ENCODE results near the gene VAT1L.
"Not testable (repeated sequence)": the region's sequence is repeated elsewhere in the genome, so short reads cannot be mapped to it uniquely, and the experiment has no call there.

VAT1L gene

DNA sequence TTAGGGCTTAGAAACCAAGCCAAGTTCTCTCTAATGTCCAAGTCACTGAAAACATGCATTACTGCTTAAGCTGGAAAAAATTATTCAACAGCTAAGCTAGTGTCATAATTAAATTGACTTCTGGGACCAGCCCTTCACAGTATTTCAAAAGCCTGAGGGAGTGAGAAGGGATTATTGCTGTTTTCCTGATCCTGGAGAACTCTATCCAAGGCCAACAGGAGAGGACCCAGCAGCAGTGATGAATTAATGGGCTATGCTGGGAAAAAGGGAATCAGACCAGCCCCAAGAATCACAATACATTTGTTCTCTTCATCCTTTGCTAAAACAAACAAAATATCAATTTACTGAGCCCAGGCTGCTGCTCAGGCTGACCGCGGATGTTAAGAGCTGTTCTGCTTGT, 199.4 kb downstream of the VAT1L start:
- H3K4me3 Mint-ChIP-seq: no peak overlapping the region
- H3K4me1 Mint-ChIP-seq: peaks cover 22% of the 10 kb centered on the region
- no peaks in the 10 kb centered on the region for H3K36me3 Mint-ChIP-seq (ENCODE audit: low read depth)
- TF ChIP-seq, protein P1, sequence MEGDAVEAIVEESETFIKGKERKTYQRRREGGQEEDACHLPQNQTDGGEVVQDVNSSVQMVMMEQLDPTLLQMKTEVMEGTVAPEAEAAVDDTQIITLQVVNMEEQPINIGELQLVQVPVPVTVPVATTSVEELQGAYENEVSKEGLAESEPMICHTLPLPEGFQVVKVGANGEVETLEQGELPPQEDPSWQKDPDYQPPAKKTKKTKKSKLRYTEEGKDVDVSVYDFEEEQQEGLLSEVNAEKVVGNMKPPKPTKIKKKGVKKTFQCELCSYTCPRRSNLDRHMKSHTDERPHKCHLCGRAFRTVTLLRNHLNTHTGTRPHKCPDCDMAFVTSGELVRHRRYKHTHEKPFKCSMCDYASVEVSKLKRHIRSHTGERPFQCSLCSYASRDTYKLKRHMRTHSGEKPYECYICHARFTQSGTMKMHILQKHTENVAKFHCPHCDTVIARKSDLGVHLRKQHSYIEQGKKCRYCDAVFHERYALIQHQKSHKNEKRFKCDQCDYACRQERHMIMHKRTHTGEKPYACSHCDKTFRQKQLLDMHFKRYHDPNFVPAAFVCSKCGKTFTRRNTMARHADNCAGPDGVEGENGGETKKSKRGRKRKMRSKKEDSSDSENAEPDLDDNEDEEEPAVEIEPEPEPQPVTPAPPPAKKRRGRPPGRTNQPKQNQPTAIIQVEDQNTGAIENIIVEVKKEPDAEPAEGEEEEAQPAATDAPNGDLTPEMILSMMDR (IDR thresholded peaks at IDR 0.05): no peak
- DNase-seq: no peak
- no peak overlapping the region for H3K27ac Mint-ChIP-seq
- H3K27me3 Mint-ChIP-seq (ENCODE audit: low read depth, poor library complexity): peaks cover 13% of the 10 kb centered on the region
- H3K9me3 Mint-ChIP-seq: peaks cover 15% of the 10 kb centered on the region

DNA sequence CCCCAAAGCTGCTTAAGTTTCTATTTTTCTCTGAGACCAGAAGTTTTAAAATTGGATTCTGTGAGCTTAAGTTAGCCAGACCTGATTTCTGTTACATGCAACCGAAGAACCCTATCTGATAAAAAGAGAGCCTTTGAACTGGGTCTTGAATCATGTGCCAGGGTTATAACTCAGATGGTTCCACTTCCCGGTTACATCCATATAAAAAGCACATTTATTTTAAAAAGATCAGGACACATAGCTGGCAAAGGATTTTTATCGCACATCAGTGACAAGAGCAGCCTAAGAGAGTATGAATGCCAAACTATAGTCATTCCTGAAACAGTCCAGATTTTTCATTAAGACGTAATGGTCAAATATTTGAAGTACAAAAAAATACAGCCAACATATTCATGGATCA, 201.5 kb downstream of the VAT1L start:
- Mint-ChIP-seq H3K9me3 (peaks cover 15% of the 10 kb centered on the region), H3K27me3 (ENCODE audit: low read depth, poor library complexity) (peaks cover 13% of the 10 kb centered on the region), H3K36me3 (ENCODE audit: low read depth) (no peaks in the 10 kb centered on the region), H3K4me1 (peaks cover 32% of the 10 kb centered on the region), H3K4me3 (no peak overlapping the region), H3K27ac (no peak overlapping the region)
- no peak for DNase-seq
- TF ChIP-seq, protein P1 (IDR thresholded peaks at IDR 0.05): no peak

DNA sequence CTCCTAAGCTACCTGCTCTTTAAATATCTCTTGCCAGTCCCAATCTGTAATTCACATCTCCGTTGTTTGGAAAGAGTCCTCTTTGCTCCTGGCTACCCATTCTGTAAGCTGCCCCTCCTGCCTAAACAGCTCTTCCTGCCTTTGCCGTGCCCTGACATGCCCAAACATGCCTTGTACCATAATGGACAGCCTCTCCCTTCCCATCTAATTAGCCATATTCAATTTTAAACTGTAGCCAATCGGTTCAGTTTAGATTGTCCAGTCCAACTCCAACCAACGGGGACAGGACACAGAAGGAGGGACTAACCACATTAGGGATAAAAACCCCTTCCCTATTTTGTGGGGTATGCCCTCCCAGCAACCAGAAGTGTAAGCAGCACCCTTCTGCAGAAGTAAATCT, 203.3 kb downstream of the VAT1L start:
- H3K27ac Mint-ChIP-seq: peak overlapping the region; percentile 16
- no peaks in the 10 kb centered on the region for H3K36me3 Mint-ChIP-seq (ENCODE audit: low read depth)
- H3K27me3 Mint-ChIP-seq (ENCODE audit: low read depth, poor library complexity): peaks cover 13% of the 10 kb centered on the region
- H3K4me3 Mint-ChIP-seq: no peak overlapping the region
- DNase-seq: no peak
- peaks cover 28% of the 10 kb centered on the region for H3K9me3 Mint-ChIP-seq
- TF ChIP-seq, protein P1 (IDR thresholded peaks at IDR 0.05): no peak
- H3K4me1 Mint-ChIP-seq: peaks cover 32% of the 10 kb centered on the region

DNA sequence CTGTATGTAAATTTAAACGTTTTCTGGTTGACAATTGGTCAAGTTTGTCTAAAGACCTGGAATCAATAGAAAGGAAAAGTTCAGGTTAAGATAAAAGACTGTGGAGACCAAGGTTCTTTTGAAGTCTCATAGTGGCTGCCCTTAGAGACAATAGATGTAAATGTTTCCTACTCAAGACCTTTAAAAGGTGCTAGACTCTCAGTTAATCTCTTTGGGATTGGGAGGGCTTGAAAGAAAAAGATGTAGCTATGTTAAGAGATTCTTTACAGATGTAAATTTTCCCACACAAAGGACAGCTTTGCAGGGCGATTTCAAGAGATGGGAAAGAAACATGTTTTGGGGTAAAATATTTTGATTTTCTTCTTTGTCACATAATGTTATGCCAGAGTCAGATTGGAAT, 204.0 kb downstream of the VAT1L start:
- Mint-ChIP-seq H3K4me1 (peaks cover 32% of the 10 kb centered on the region), H3K9me3 (peaks cover 32% of the 10 kb centered on the region), H3K27me3 (ENCODE audit: low read depth, poor library complexity) (peaks cover 11% of the 10 kb centered on the region)
- not testable (repeated sequence) for H3K4me3 Mint-ChIP-seq; H3K36me3 Mint-ChIP-seq (ENCODE audit: low read depth); H3K27ac Mint-ChIP-seq; DNase-seq

DNA sequence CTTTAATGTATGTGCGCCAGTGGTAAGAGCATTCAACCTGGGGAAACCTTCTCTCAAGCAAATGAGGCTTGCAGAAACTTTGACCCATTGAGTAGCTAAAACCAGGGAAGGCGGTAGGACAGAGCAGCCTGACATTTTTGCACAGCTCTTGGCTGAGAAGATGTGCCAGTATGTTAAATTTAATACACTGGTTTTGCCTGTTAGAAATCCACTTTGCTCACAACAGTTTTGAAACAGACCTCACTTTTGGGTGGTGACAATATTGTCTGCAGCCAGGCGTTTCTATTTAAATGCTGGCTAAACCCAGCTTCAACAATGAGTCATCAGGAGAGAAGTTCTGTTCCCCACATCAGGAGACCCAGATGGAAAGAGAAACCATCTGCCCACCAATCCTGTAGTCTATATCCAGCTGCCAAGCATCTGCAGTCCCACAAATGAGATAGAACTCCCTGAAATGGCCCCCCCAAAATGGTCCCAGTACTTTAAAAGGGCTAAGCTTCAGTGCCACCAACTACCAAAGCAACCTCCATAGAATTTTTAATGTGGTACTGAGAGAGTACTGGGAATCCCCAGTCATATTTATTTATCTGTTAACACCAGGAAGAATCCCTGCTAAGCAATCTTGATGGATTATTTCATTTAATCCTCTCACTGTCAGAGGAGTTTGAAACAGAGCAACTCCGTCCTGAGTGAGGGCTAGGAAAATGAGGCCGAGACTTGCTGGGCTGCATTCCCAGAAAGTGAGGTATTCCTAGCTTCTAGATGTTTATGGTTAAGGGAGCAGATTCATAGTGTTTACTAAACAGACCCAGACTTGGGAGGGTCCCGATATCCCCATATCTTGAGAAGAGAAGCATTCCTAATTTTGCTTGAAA, 205.0 kb downstream of the VAT1L start:
- Mint-ChIP-seq H3K4me1 (peaks cover 24% of the 10 kb centered on the region), H3K9me3 (peaks cover 32% of the 10 kb centered on the region), H3K4me3 (no peak overlapping the region), H3K36me3 (ENCODE audit: low read depth) (no peaks in the 10 kb centered on the region), H3K27me3 (ENCODE audit: low read depth, poor library complexity) (peaks cover 5% of the 10 kb centered on the region), H3K27ac (peak overlapping the region; percentile 58)
- no peak for DNase-seq
- TF ChIP-seq, protein P1 (IDR thresholded peaks at IDR 0.05): no peak

DNA sequence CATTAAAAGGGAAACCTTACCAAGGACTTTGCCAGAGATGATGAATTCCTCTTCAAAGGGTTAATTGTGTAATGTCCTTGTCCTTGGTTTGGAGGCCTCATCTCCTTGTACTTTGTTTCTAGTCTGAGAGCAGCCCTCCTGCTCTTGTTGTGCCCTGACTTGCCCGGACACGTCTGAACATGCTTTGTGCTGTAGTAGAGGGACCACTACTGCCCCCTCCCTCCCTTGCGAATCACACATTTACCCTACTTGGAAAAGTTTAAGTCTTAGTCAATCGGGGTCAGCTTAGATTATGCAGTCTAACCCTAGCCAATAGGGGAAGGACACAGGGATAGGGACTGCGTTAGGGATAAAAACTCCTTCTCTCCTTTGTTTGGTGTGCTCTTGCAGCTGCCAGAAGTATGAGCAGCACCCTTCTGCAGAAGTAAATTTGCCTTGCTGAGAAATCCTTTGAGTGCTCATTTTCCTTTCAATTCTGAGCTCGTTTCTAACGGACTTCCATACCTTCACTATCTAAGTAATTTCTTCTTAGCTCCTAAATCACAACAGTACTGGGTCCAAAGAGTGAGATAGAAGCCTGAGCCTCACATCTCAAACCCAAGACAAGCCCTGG, 207.6 kb downstream of the VAT1L start:
- Mint-ChIP-seq H3K36me3 (ENCODE audit: low read depth) (no peaks in the 10 kb centered on the region), H3K4me3 (no peak overlapping the region), H3K27ac (no peak overlapping the region), H3K4me1 (peaks cover 24% of the 10 kb centered on the region), H3K9me3 (peaks cover 27% of the 10 kb centered on the region), H3K27me3 (ENCODE audit: low read depth, poor library complexity) (peaks cover 9% of the 10 kb centered on the region)
- TF ChIP-seq, protein P1 (IDR thresholded peaks at IDR 0.05): no peak
- no peak for DNase-seq
